HCT116 (cell line): ENCODE data around the gene FBXO31. TPM values are rescaled to one million over a fixed set of nuclear protein-coding genes. Genes with fewer than 3 reads are reported as not detected.

Experiments
- ATAC-seq: fragments of 200-7000 bp; cut with Tn5 transposase; 2 replicates; pipeline ENCODE4 v1.9.1; 2020; ENCODE audit warnings: mild to moderate bottlenecking, moderate library complexity
- BruUV-seq: library from RNA; stranded (reverse); fragments of 400-500 nt; replicated peaks from 2 replicates; lab custom pipeline; 2021; lab: Mats Ljungman, UMichigan
- CTCF ChIA-PET: fragments of 300-600 bp; sonication (Branson Sonifier 250); formaldehyde crosslinking; loops from one replicate; lab custom pipeline; 2021; ENCODE audit warnings: antibody characterized with exemption; lab: Charles Lee
- POLR2A ChIA-PET: fragments of 300-600, 350-600 bp; sonication (Branson Sonifier 250); formaldehyde crosslinking; loops from one replicate; lab custom pipeline; 2021; ENCODE audit warnings: antibody characterized with exemption; lab: Charles Lee
- RAD21 ChIA-PET, 2 experiments: fragments of 300-600 bp; sonication (Branson Sonifier 250); formaldehyde crosslinking; loops; one replicate each; lab custom pipeline; 2023; ENCODE audit warnings: low total read pairs in 2 of 2; ENCODE audit not compliant: uncharacterized antibody in 2 of 2, unreplicated experiment in 2 of 2, low non-redundant PET in 1 of 2; lab: Charles Lee
- DNase-seq: peaks from one replicate; pipeline ENCODE4 v3.0.0-alpha.2; 2010; ENCODE audit warnings: low read depth, low spot score
- H2AFZ ChIP-seq: fragments of 200-600 bp; shearing (Covaris generic), sonication (generic); 2 replicates; pipeline ENCODE4 v1.6.1; 2017; ENCODE audit warnings: low read depth, mixed run types, mixed read lengths, antibody characterized with exemption, low read length; ENCODE audit not compliant: poor library complexity, severe bottlenecking
- H3K27ac ChIP-seq: 2 replicates; pipeline ENCODE4 v1.5.1; 2012; ENCODE audit warnings: low read depth, low read length
- H3K27me3 ChIP-seq: fragments of 200-600 bp; sonication (generic); 2 replicates; pipeline ENCODE4 v1.6.1; 2016; ENCODE audit warnings: mixed run types, low read length, mixed read lengths; ENCODE audit not compliant: insufficient read depth
- H3K36me3 ChIP-seq, 2 experiments: fragments of 200-500 bp in 1 of 2; fragments of 200-600 bp in 1 of 2; sonication (Bioruptor generic) in 1 of 2; sonication (generic) in 1 of 2; 2 replicates each; pipeline versions ENCODE4 v1.5.1 to v1.6.1; 2014 to 2016; ENCODE audit warnings: low read length in 2 of 2, inconsistent platforms in 1 of 2, mixed read lengths in 1 of 2, mixed run types in 1 of 2; ENCODE audit not compliant: insufficient read depth in 2 of 2, control insufficient read depth in 1 of 2
- H3K4me1 ChIP-seq, 2 experiments: fragments of 200-600 bp in 1 of 2; sonication (generic) in 1 of 2; 2 replicates each; pipeline versions ENCODE4 v1.5.1 to v1.6.1; 2012 to 2017; ENCODE audit warnings: low read length in 2 of 2, inconsistent platforms in 1 of 2, mild to moderate bottlenecking in 1 of 2, mixed read lengths in 1 of 2, mixed run types in 1 of 2, moderate library complexity in 1 of 2; ENCODE audit not compliant: insufficient read depth in 2 of 2, control insufficient read depth in 1 of 2
- H3K4me2 ChIP-seq: fragments of 200-600 bp; sonication (generic); 2 replicates; pipeline ENCODE4 v1.6.1; 2017; ENCODE audit warnings: mixed run types, low read length, mixed read lengths
- H3K4me3 ChIP-seq, 2 experiments: fragments of 200-600 bp in 1 of 2; sonication (generic) in 1 of 2; replicated peaks in 1 of 2; 2 replicates each; pipeline ENCODE4 v1.5.1; 2011 to 2016; ENCODE audit warnings: low read length in 2 of 2, control low read depth in 1 of 2, low read depth in 1 of 2, mild to moderate bottlenecking in 1 of 2, mixed read lengths in 1 of 2, mixed run types in 1 of 2
- H3K79me2 ChIP-seq: fragments of 200-600 bp; sonication (generic); 2 replicates; pipeline ENCODE4 v1.6.1; 2017; ENCODE audit warnings: mild to moderate bottlenecking, mixed run types, low read length, moderate library complexity, mixed read lengths; ENCODE audit not compliant: insufficient read depth
- H3K9ac ChIP-seq: fragments of 200-600 bp; sonication (generic); 2 replicates; pipeline ENCODE4 v1.6.1; 2016; ENCODE audit warnings: low read length, mixed read lengths
- H3K9me2 ChIP-seq: fragments of 200-600 bp; sonication (generic), shearing (Covaris generic); 2 replicates; pipeline ENCODE4 v1.6.1; 2017; ENCODE audit warnings: mixed run types, mild to moderate bottlenecking, moderate library complexity; ENCODE audit not compliant: insufficient read depth
- H3K9me3 ChIP-seq, 2 experiments: fragments of 200-500 bp in 1 of 2; fragments of 200-600 bp in 1 of 2; sonication (Bioruptor generic) in 1 of 2; sonication (generic) in 1 of 2; 2 replicates each; pipeline ENCODE4 v1.6.1; 2014 to 2017; ENCODE audit warnings: low read length in 2 of 2, mixed read lengths in 2 of 2, inconsistent platforms in 1 of 2, low read depth in 1 of 2, mild to moderate bottlenecking in 1 of 2, mixed run types in 1 of 2, moderate library complexity in 1 of 2; ENCODE audit not compliant: control insufficient read depth in 1 of 2, insufficient read depth in 1 of 2
- H4K20me1 ChIP-seq: fragments of 200-600 bp; sonication (generic), shearing (Covaris generic); 2 replicates; pipeline ENCODE4 v1.6.1; 2017; ENCODE audit warnings: mixed run types, mild to moderate bottlenecking, moderate library complexity; ENCODE audit not compliant: insufficient read depth
- CBX3 ChIP-seq: IDR thresholded peaks from 2 replicates; pipeline ENCODE4 v1.6.1; 2012; ENCODE audit warnings: low read depth
- CTCF ChIP-seq, 3 experiments: fragments of 200-600 bp in 1 of 3; sonication (generic) in 1 of 3; IDR thresholded peaks in 2 of 3; conservative IDR thresholded peaks in 1 of 3; 2 replicates each; pipeline ENCODE4 v1.5.1; 2012 to 2017; ENCODE audit warnings: low read depth in 2 of 3, low read length in 2 of 3, antibody characterized with exemption in 1 of 3, borderline replicate concordance in 1 of 3, control low read depth in 1 of 3, mild to moderate bottlenecking in 1 of 3, mixed read lengths in 1 of 3, mixed run types in 1 of 3, moderate library complexity in 1 of 3; ENCODE audit not compliant: insufficient read depth in 1 of 3
- EGR1 ChIP-seq: IDR thresholded peaks from 2 replicates; pipeline ENCODE4 v1.6.1; 2012; ENCODE audit warnings: low read depth
- ELF1 ChIP-seq: IDR thresholded peaks from 2 replicates; pipeline ENCODE4 v1.6.1; 2012; ENCODE audit warnings: low read depth, borderline replicate concordance
- EZH2 ChIP-seq: fragments of 200-600 bp; sonication (generic); IDR thresholded peaks from 2 replicates; pipeline ENCODE4 v1.6.1; 2017; ENCODE audit warnings: antibody characterized with exemption, mixed run types
- FOSL1 ChIP-seq: IDR thresholded peaks from 2 replicates; pipeline ENCODE4 v1.6.1; 2012; ENCODE audit warnings: low read depth
- JUND ChIP-seq: IDR thresholded peaks from 2 replicates; pipeline ENCODE4 v1.6.1; 2012
- MAX ChIP-seq: IDR thresholded peaks from 2 replicates; pipeline ENCODE4 v1.6.1; 2012
- POLR2A ChIP-seq: IDR thresholded peaks from 2 replicates; pipeline ENCODE4 v1.7.0; 2011; ENCODE audit warnings: borderline replicate concordance; ENCODE audit not compliant: insufficient read depth, insufficient read length; ENCODE audit errors: extremely low read depth
- POLR2AphosphoS5 ChIP-seq: IDR thresholded peaks from 2 replicates; pipeline ENCODE4 v1.6.1; 2011; ENCODE audit warnings: mild to moderate bottlenecking, low read depth, low read length, moderate library complexity
- RAD21 ChIP-seq: IDR thresholded peaks from 2 replicates; pipeline ENCODE4 v1.6.1; 2012; ENCODE audit warnings: low read depth, mild to moderate bottlenecking
- REST ChIP-seq: IDR thresholded peaks from 2 replicates; pipeline ENCODE4 v1.6.1; 2012; ENCODE audit warnings: low read depth
- SP1 ChIP-seq: IDR thresholded peaks from 2 replicates; pipeline ENCODE4 v1.6.1; 2012; ENCODE audit warnings: low read depth
- SRF ChIP-seq: IDR thresholded peaks from 2 replicates; pipeline ENCODE4 v1.6.1; 2012; ENCODE audit warnings: low read depth
- YY1 ChIP-seq: IDR thresholded peaks from 2 replicates; pipeline ENCODE4 v1.6.1; 2011; ENCODE audit warnings: low read length, low read depth, moderate library complexity, mild to moderate bottlenecking; ENCODE audit not compliant: insufficient replicate concordance; ENCODE audit errors: extremely low read depth
- ZBTB33 ChIP-seq: IDR thresholded peaks from 2 replicates; pipeline ENCODE4 v1.6.1; 2011; ENCODE audit warnings: mild to moderate bottlenecking, low read length, moderate library complexity; ENCODE audit not compliant: insufficient replicate concordance; ENCODE audit errors: extremely low read depth
- ZFX ChIP-seq: fragments of 450-650 bp; IDR thresholded peaks from 2 replicates; pipeline ENCODE4 v1.6.1; 2017
- ZNF274 ChIP-seq: fragments of 200-500 bp; sonication (Bioruptor generic); IDR thresholded peaks from 2 replicates; pipeline ENCODE4 v1.6.1; 2014; ENCODE audit warnings: mild to moderate bottlenecking, low read depth, low read length, inconsistent platforms
- intact Hi-C: fragments of 100-400 bp; cut with micrococcal nuclease; formaldehyde crosslinking; loops from 2 replicates; pipeline ENCODE4 v1.10.0; 2022
- total RNA-seq: library from RNA; stranded (reverse); gene quantifications from one replicate; pipeline ENCODE4 v1.2.1, GENCODE V29; 2021; ENCODE audit not compliant: unreplicated experiment

FBXO31 gene
- total RNA-seq, 1 experiment from 2014 or later, result 52.1 TPM

GRCh38 chr16:87279094-87279658 lies 104.4 kb downstream of the FBXO31 start:
- peaks cover 0 to 8% of the 10 kb centered on the region in 2 experiments; a peak in 1 of 4 replicates for H3K4me1 ChIP-seq
- no peak overlapping the region for H3K9ac ChIP-seq
- ATAC-seq (no peak; the same call in none of the 2 replicates), DNase-seq (no peak)
- no peaks in the 10 kb centered on the region for H3K27me3 ChIP-seq
- no peaks in the 10 kb centered on the region for H3K9me2 ChIP-seq
- no peak overlapping the region for H3K27ac ChIP-seq
- H3K4me3 ChIP-seq, result no peak overlapping the region
- POLR2A ChIA-PET, result no interaction called here
- CTCF ChIA-PET, result interaction anchor here (0.7 to 3.3 kb wide), 18 partner anchors 10 to 718 kb away, joined by 3 to 39 read pairs (median 4); no protein-coding TSS in a partner anchor
- H4K20me1 ChIP-seq, result no peaks in the 10 kb centered on the region
- H3K9me3 ChIP-seq, result no peaks in the 10 kb centered on the region
- H3K4me2 ChIP-seq, result peak overlapping the region; percentile 49
- RAD21 ChIA-PET, result interaction anchor here (1.2 to 1.4 kb wide), 3 partner anchors 76 to 357 kb away, joined by 3 to 12 read pairs (median 6); no protein-coding TSS in a partner anchor
- intact Hi-C loops, result loop anchor here (5.0 kb wide), 2 partner anchors 217 to 447 kb away; no protein-coding TSS in a partner anchor
- H3K36me3 ChIP-seq, result no peaks in the 10 kb centered on the region
- H3K79me2 ChIP-seq, result no peaks in the 10 kb centered on the region
- H2AFZ ChIP-seq, result no peak overlapping the region
- TF ChIP-seq ZBTB33, result no peak
- no peak for TF ChIP-seq ZFX
- TF ChIP-seq ELF1, result no peak
- no peak for TF ChIP-seq ZNF274
- TF ChIP-seq MAX, result no peak
- no peak for TF ChIP-seq CTCF (IDR thresholded peaks at IDR 0.05 in 2 of 3, conservative IDR thresholded peaks at IDR 0.05 in 1 of 3; ENCODE audit: borderline replicate concordance in 1 of 3, insufficient read depth in 1 of 3, low read depth in 2 of 3, low read length in 2 of 3)
- no peak for TF ChIP-seq YY1
- TF ChIP-seq EGR1, result no peak
- no peak for TF ChIP-seq JUND
- no peak for TF ChIP-seq EZH2
- TF ChIP-seq SP1, result no peak
- no peak for TF ChIP-seq POLR2AphosphoS5
- no peak for TF ChIP-seq FOSL1
- no peak for TF ChIP-seq POLR2A
- no peak for TF ChIP-seq REST
- TF ChIP-seq CBX3, result no peak
- TF ChIP-seq RAD21, result no peak
- TF ChIP-seq SRF, result no peak
- BruUV-seq, result no TSS peak
